Body of pancreas (tissue), 4 donors: ENCODE data around the gene TSPAN18. TPM values are rescaled to one million over a fixed set of nuclear protein-coding genes. Genes with fewer than 3 reads are reported as not detected.

Experiments
- ATAC-seq: fragments of 150-250 bp; one replicate; pipeline ENCODE4 v1.9.1; 2016
- DNase-seq, 4 donors: peaks; one replicate each; pipeline ENCODE4 v3.0.0-alpha.2; 2019
- H3K27ac ChIP-seq, 4 donors: fragments of 200-600 bp; sonication (generic); 1 replicate in 3 of 4; 2 replicates in 1 of 4; pipeline versions ENCODE4 v1.5.1 to v1.6.1; 2016 to 2019; ENCODE audit warnings: mild to moderate bottlenecking in 1 of 4, mixed read lengths in 1 of 4, moderate library complexity in 1 of 4
- H3K27me3 ChIP-seq, 2 donors: fragments of 200-600 bp; sonication (generic); one replicate each; pipeline ENCODE4 v1.6.0; 2016; ENCODE audit warnings: mild to moderate bottlenecking in 1 of 2
- H3K36me3 ChIP-seq, 2 donors: fragments of 200-600 bp; sonication (generic); replicated peaks in 1 of 2; 2 replicates each; pipeline ENCODE4 v1.5.1; 2016; ENCODE audit warnings: low read depth in 2 of 2; ENCODE audit not compliant: insufficient read depth in 1 of 2
- H3K4me1 ChIP-seq: fragments of 200-600 bp; sonication (generic); one replicate; pipeline ENCODE4 v1.6.0; 2016
- H3K4me3 ChIP-seq, 2 donors: fragments of 200-600 bp; sonication (generic); 1 replicate in 1 of 2; 2 replicates in 1 of 2; pipeline ENCODE4 v1.5.1; 2016 to 2019
- H3K9me3 ChIP-seq, 3 donors: fragments of 200-600 bp; sonication (generic); 1 replicate in 2 of 3; 2 replicates in 1 of 3; pipeline ENCODE4 v1.5.1; 2016
- CTCF ChIP-seq, 7 experiments: fragments of 450-650 bp in 4 of 7; fragments of 200-600 bp in 3 of 7; sonication (generic) in 3 of 7; IDR thresholded peaks; one replicate each; pipeline ENCODE4 v1.5.1; 2016 to 2019; ENCODE audit warnings: antibody characterized with exemption in 7 of 7
- POLR2A ChIP-seq, 3 donors: fragments of 450-650 bp; IDR thresholded peaks; one replicate each; pipeline ENCODE4 v1.6.1; 2016; ENCODE audit warnings: antibody characterized with exemption in 3 of 3, mild to moderate bottlenecking in 2 of 3
- WGBS, 2 donors: methylation state at CpG; one replicate each; pipeline ENCODE4 v1.1.5; 2017; 5-methylcytosine and 5-hydroxymethylcytosine counted together
- intact Hi-C: fragments of 100-400 bp; cut with DNase I; formaldehyde crosslinking; loops from one replicate; pipeline ENCODE4 v1.15.1; 2023
- total RNA-seq, 2 donors: library from RNA; depleted of rRNA; stranded (reverse); fragments of >200 nt; gene quantifications; one replicate each; pipeline ENCODE4 v1.1.0, GENCODE V29; 2016

The TSPAN18 gene
- total RNA-seq, 2 donors from 2014 or later: 2.1 to 3.0 TPM

DNA sequence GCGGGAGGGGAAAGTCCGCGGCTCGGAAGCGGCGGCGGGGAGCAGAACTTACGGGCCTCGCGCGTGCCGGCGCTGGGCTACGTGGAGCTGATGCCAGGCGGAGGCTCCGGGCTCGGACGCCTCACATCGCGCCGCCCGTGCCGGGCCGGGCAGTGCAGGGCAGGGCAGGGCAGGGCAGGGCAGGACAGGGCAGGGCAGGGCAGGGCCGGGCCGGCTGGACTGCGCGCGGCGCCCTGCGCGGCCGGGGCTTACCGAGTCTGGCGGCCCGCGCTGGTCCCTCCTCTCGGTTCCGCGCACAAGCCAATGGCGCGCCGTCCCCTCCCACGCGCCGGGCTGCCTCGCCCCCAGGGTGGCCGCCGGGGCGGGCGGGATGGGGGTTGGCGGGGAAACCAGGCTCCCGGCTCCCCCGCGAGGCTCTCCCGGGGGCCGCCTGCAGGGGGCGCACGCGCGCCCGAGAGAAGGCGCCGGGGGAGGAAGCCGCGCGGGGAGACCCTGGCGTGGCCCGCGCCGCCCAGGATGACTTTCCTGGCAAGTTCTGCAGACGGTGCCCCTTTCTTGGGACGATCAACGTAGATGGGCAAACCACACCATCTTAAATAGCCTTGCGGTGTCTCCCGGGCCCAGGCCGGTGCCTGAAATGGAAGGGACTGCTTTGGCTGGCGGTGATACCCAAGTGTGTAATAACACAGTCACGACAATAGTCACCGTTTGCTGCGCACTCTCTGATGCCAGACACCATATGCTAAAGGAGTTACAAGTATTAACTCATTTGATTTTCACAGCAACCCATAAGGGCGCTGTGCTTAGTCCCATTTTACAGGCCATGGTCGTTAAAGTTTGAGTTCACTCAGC is 224.1 kb downstream of the TSPAN18 start, which contains the start of gene TP53I11:
Gene TP53I11, minus strand, starts transcription at position 259 of the 852 bp plus-strand sequence. CDS start 12,548 bp downstream, outside the sequence.
- peak within 1 kb of the TSS; percentile 44 to 81 for H3K4me3 ChIP-seq
- intact Hi-C loops: no loop called here
- H3K4me1 ChIP-seq: peaks cover 41% of the 10 kb centered on the region
- H3K36me3 ChIP-seq: no peaks in the 10 kb centered on the region
- 10 to 77% methylated on average over 3 to 56 of the region's 83 CpGs for WGBS, 2 donors
- H3K27me3 ChIP-seq: no peaks in the 10 kb centered on the region
- TF ChIP-seq POLR2A (IDR thresholded peaks at IDR 0.05) (peak; percentile 37 to 82 (median 50)), CTCF (IDR thresholded peaks at IDR 0.05) (peak; percentile 39 to 71 (median 58))
- ATAC-seq: peak; percentile 85
- peak; percentile 79 to 85 (median 82) for DNase-seq
- peak within 1 kb of the TSS; percentile 52 to 83 (median 66) for H3K27ac ChIP-seq
- no peaks in the 10 kb centered on the region for H3K9me3 ChIP-seq

DNA sequence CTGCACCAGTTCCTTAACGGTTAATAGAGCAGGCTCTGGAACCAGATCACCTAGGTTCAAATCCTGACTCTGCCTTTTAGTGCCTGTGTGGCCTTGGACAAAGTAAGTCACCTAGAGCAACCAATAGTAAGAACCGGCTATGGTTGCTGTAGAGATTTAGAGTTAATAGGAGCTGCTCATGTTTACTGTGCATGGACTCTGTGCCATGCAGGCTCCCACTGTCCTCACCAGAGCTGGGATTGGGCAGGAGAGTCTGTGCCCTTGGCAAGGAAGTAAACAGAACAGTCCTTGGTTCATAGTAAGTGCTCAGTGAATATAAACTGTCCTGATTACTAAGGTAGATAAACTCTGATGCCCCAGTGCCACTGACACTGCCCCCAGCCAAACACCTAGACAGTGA is 225.3 kb downstream of the TSPAN18 start:
- DNase-seq: peak in 1 of 4 donors; percentile 39

GRCh38 chr11:44952500-44953260 is 225.9 kb downstream of the TSPAN18 start:
- intact Hi-C loops: no loop called here
- H3K9me3 ChIP-seq: no peaks in the 10 kb centered on the region
- H3K27ac ChIP-seq: peak overlapping the region in 1 of 4 donors; percentile 20
- peaks cover 41% of the 10 kb centered on the region for H3K4me1 ChIP-seq
- H3K4me3 ChIP-seq: no peak overlapping the region
- H3K36me3 ChIP-seq: no peaks in the 10 kb centered on the region
- WGBS, 2 donors: 51% methylated on average over 3 of the region's 3 CpGs
- no peak for TF ChIP-seq POLR2A (IDR thresholded peaks at IDR 0.05)
- ATAC-seq: no peak
- H3K27me3 ChIP-seq: no peaks in the 10 kb centered on the region
- DNase-seq: no peak

More for the DNA sequence above, 225.3 kb downstream of the TSPAN18 start:
- ATAC-seq: no peak
- H3K4me1 ChIP-seq: peaks cover 41% of the 10 kb centered on the region
- no peaks in the 10 kb centered on the region for H3K9me3 ChIP-seq
- peak overlapping the region in 2 of 4 donors; percentile 20 to 83 for H3K27ac ChIP-seq
- intact Hi-C loops: no loop called here
- TF ChIP-seq POLR2A (IDR thresholded peaks at IDR 0.05) (no peak), CTCF (IDR thresholded peaks at IDR 0.05) (no peak)
- H3K27me3 ChIP-seq: no peaks in the 10 kb centered on the region
- 20 to 40% methylated on average over 2 of the region's 2 CpGs for WGBS, 2 donors
- H3K36me3 ChIP-seq: no peaks in the 10 kb centered on the region
- H3K4me3 ChIP-seq: no peak overlapping the region

- TF ChIP-seq CTCF (IDR thresholded peaks at IDR 0.05) (no peak), POLR2A (IDR thresholded peaks at IDR 0.05) (no peak)
- intact Hi-C loops: no loop called here
- no peak overlapping the region for H3K4me3 ChIP-seq
- H3K9me3 ChIP-seq: no peaks in the 10 kb centered on the region
- H3K27ac ChIP-seq: peak overlapping the region in 1 of 4 donors; percentile 55
- ATAC-seq (no peak), DNase-seq (no peak)
- H3K4me1 ChIP-seq: peaks cover 28% of the 10 kb centered on the region
- H3K27me3 ChIP-seq: no peaks in the 10 kb centered on the region
- H3K36me3 ChIP-seq: no peaks in the 10 kb centered on the region
- WGBS, 2 donors: 83 to 85% methylated on average over 11 to 12 of the region's 12 CpGs
Measured at GRCh38 chr11:44954051-44954906, 227.5 kb downstream of the TSPAN18 start.
